ENCODE measurements around the gene SYCE3.

- TF ChIP-seq CTCF (conservative IDR thresholded peaks at IDR 0.05; ENCODE audit: low read depth, low read length), result no peak
- TF ChIP-seq EZH2 (IDR thresholded peaks at IDR 0.05; ENCODE audit: low read length, unreplicated experiment), result no peak
- no peak for TF ChIP-seq EZH2phosphoT487 (IDR thresholded peaks at IDR 0.05; ENCODE audit: borderline replicate concordance, low read length)
Measured at GRCh38 chr22:50612168-50612527, 49.4 kb upstream of the SYCE3 start.
